Activated naive CD8-positive, alpha-beta T cell treated with anti-CD3 and anti-CD28 coated beads for 36 hours (primary cell): ENCODE data around the gene STXBP6. TPM values are rescaled to one million over a fixed set of nuclear protein-coding genes. Genes with fewer than 3 reads are reported as not detected.
A peak's percentile ranks its signal among the peaks of the same experiment; 100 is the strongest.

ENCODE experiments used
- DNase-seq: peaks from one replicate; pipeline ENCODE4 v3.0.0; 2021
- H3K27ac Mint-ChIP-seq: one replicate; pipeline ENCODE4 v1.8.0; 2022; ENCODE audit warnings: mild to moderate bottlenecking, moderate library complexity, mixed read lengths
- H3K27me3 Mint-ChIP-seq: one replicate; pipeline ENCODE4 v1.8.0; 2022; ENCODE audit warnings: mild to moderate bottlenecking, mixed read lengths
- H3K36me3 Mint-ChIP-seq: one replicate; pipeline ENCODE4 v1.8.0; 2021; ENCODE audit warnings: mild to moderate bottlenecking, mixed read lengths
- H3K4me1 Mint-ChIP-seq: one replicate; pipeline ENCODE4 v1.8.0; 2021; ENCODE audit warnings: mixed read lengths
- H3K4me3 Mint-ChIP-seq: one replicate; pipeline ENCODE4 v1.8.0; 2022; ENCODE audit warnings: mild to moderate bottlenecking, moderate library complexity, mixed read lengths
- H3K9me3 Mint-ChIP-seq: one replicate; pipeline ENCODE4 v1.8.0; 2022; ENCODE audit warnings: mixed read lengths
- total RNA-seq, 2 experiments: library from RNA; stranded (reverse); gene quantifications; one replicate each; pipeline ENCODE4 v1.2.3, GENCODE V29; 2021

The STXBP6 gene
- not detected for total RNA-seq

GRCh38 chr14:25049568-25050268 lies at the start of gene STXBP6:
STXBP6 (minus strand) TSS chr14:25050147; CDS start chr14:24974818, 75,329 bp downstream.
- H3K9me3 Mint-ChIP-seq = no peaks in the 10 kb centered on the region
- DNase-seq = peak; percentile 32

GRCh38 chr14:25097120-25097519 lies 47.2 kb upstream of the STXBP6 start:
- H3K27me3 Mint-ChIP-seq = peaks cover 27% of the 10 kb centered on the region
- H3K4me3 Mint-ChIP-seq = no peak overlapping the region
- H3K27ac Mint-ChIP-seq = no peak overlapping the region
- DNase-seq = no peak
- H3K4me1 Mint-ChIP-seq = no peaks in the 10 kb centered on the region
- H3K36me3 Mint-ChIP-seq = no peaks in the 10 kb centered on the region
- H3K9me3 Mint-ChIP-seq = no peaks in the 10 kb centered on the region

More at GRCh38 chr14:25049568-25050268, at the start of gene STXBP6:
- Mint-ChIP-seq H3K4me3 (peak within 1 kb of the TSS; percentile 33), H3K4me1 (no peaks in the 10 kb centered on the region), H3K27me3 (peaks cover 70% of the 10 kb centered on the region), H3K36me3 (no peaks in the 10 kb centered on the region), H3K27ac (no peak within 1 kb of the TSS)

DNA sequence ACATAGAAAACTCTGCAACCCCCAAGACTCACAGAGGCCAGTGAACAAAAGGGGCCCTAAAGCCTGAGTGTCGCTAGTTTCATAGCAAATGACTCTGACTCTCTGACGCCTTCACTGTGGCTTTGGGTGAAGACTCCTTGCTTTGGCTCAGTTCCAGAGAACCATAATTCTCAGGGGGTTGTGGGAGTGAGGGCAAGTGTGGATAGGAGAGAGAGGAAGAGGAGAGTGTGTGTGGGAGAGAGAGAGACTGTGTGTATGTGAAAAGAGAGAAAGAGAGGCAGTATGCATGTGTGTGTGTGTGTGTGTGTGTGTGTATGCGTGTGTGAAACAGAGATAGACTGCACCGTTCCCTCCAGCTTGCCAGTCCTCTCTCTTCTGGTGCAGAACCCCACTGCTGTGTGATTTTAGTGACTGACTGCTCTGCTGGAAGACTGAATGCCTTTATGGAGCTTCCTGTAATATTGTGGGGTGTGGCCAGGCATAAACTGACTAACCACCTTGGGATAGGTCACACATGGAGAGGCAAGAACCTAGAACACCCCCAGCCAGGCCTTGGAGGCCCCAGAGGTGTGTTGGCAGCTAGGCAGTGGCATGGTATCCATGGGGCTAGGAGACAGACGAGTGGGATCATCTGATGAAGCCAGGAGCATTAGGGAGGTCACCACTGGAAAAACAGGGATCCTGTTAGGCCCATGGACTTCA lies 45.9 kb upstream of the STXBP6 start:
- Mint-ChIP-seq H3K27me3 (peaks cover 28% of the 10 kb centered on the region), H3K36me3 (no peaks in the 10 kb centered on the region), H3K9me3 (no peaks in the 10 kb centered on the region), H3K4me1 (no peaks in the 10 kb centered on the region), H3K27ac (no peak overlapping the region), H3K4me3 (no peak overlapping the region)
- no peak for DNase-seq

GRCh38 chr14:25094171-25094907 lies 44.4 kb upstream of the STXBP6 start:
- Mint-ChIP-seq H3K9me3 (no peaks in the 10 kb centered on the region), H3K27ac (no peak overlapping the region), H3K4me3 (no peak overlapping the region), H3K27me3 (peaks cover 31% of the 10 kb centered on the region), H3K36me3 (no peaks in the 10 kb centered on the region), H3K4me1 (no peaks in the 10 kb centered on the region)
- DNase-seq = no peak

DNA sequence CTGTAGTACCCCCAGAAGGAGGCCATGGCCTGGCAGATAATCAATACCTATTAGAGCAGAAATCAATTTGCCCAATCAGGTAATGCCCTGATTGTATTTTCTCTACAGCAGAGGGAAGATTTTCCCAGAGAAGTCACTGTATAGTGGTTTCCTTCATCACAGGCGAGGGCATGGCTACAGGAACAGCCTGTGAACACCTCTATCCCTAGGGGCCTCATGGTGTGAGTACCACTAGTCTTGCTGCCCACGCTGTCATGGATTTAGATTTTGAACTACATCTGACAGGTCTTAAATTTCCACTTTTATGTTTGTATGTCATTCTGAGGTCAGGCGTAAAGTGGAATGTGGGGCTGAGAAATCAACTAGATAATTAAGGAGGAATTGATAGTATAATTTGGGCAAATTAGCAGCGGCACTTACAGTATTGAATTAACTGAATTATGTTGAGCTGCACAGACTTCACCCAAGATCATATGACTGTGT lies 42.4 kb upstream of the STXBP6 start:
- no peak for DNase-seq
- Mint-ChIP-seq H3K4me1 (no peaks in the 10 kb centered on the region), H3K9me3 (no peaks in the 10 kb centered on the region), H3K27me3 (peaks cover 40% of the 10 kb centered on the region), H3K4me3 (no peak overlapping the region), H3K36me3 (no peaks in the 10 kb centered on the region), H3K27ac (no peak overlapping the region)

- no peaks in the 10 kb centered on the region for H3K9me3 Mint-ChIP-seq
- no peak overlapping the region for H3K4me3 Mint-ChIP-seq
- H3K36me3 Mint-ChIP-seq = no peaks in the 10 kb centered on the region
- no peak for DNase-seq
- H3K4me1 Mint-ChIP-seq = no peaks in the 10 kb centered on the region
- no peak overlapping the region for H3K27ac Mint-ChIP-seq
- H3K27me3 Mint-ChIP-seq = peaks cover 40% of the 10 kb centered on the region
Observed at GRCh38 chr14:25090716-25091454, 40.9 kb upstream of the STXBP6 start.

- no peak for DNase-seq
- Mint-ChIP-seq H3K9me3 (no peaks in the 10 kb centered on the region), H3K27me3 (peaks cover 34% of the 10 kb centered on the region), H3K4me1 (no peaks in the 10 kb centered on the region), H3K27ac (no peak overlapping the region), H3K4me3 (no peak overlapping the region), H3K36me3 (no peaks in the 10 kb centered on the region)
Observed at GRCh38 chr14:25090256-25090655, 40.3 kb upstream of the STXBP6 start.

DNA sequence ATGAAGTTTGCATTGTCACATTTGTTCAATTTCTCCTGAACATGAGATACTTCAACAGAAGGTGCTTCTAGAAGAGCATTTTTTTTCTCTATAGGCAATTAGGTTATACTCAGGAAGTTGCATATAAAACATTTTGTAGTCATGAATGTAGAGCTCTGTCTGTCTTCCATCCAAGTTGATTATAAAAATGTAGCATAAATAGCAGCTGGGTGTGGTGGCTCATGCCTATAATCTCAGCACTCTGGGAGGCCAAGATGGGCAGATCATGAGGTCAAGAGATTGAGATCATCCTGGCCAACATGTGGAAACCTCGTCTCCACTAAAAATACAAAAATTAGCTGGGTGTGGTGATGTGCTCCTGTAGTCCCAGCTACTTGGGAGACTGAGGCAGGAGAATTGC lies 39.5 kb upstream of the STXBP6 start:
- Mint-ChIP-seq H3K4me1 (no peaks in the 10 kb centered on the region), H3K27ac (no peak overlapping the region), H3K36me3 (no peaks in the 10 kb centered on the region), H3K4me3 (no peak overlapping the region), H3K9me3 (no peaks in the 10 kb centered on the region), H3K27me3 (peaks cover 28% of the 10 kb centered on the region)
- no peak for DNase-seq

GRCh38 chr14:25086821-25087396 lies 37.0 kb upstream of the STXBP6 start:
- Mint-ChIP-seq H3K4me1 (no peaks in the 10 kb centered on the region), H3K36me3 (no peaks in the 10 kb centered on the region), H3K27ac (no peak overlapping the region), H3K27me3 (peaks cover 32% of the 10 kb centered on the region), H3K9me3 (no peaks in the 10 kb centered on the region), H3K4me3 (no peak overlapping the region)
- DNase-seq = no peak

DNA sequence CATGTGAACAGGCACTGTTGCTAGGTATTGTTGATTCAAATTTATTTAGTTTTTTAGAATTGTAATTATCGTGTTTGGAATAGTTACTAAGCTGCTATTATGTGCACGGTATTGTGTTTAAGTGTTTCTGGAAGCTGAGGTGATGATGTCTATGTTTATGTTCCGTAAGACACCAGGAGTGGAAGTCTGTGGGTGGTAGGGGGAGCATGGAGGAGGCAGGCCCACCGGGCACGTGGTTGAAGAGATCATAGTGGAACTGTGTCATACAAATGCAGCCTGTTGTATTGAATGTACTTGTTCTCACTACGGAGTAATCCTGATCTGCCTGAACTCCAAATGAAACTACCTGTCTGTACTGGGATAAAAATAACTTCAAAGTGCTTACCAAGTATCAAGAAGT lies 36.1 kb upstream of the STXBP6 start:
- H3K9me3 Mint-ChIP-seq = no peaks in the 10 kb centered on the region
- no peak overlapping the region for H3K4me3 Mint-ChIP-seq
- no peak for DNase-seq
- H3K4me1 Mint-ChIP-seq = no peaks in the 10 kb centered on the region
- no peaks in the 10 kb centered on the region for H3K36me3 Mint-ChIP-seq
- peaks cover 32% of the 10 kb centered on the region for H3K27me3 Mint-ChIP-seq
- no peak overlapping the region for H3K27ac Mint-ChIP-seq

DNA sequence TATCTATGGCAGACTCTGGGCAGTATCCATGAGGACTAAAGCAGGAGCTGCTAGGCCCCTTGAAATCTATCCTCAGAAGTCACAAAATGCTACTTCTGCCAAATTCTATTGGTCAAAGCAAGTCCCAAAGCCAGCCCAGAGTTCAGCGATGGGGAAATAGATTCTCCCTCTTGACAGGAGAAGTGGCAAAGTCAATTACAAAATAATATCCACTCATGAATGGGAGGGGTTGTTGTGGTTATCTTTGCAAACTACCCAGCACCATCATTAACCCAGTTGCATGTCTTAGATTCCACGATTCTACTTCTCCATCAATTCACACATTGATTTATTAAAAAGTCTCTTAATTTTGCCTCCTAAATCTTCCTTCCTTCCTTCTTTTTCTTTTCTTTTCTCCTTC lies 30.7 kb upstream of the STXBP6 start:
- peaks cover 15% of the 10 kb centered on the region for H3K27me3 Mint-ChIP-seq
- H3K4me1 Mint-ChIP-seq = no peaks in the 10 kb centered on the region
- H3K4me3 Mint-ChIP-seq = no peak overlapping the region
- H3K9me3 Mint-ChIP-seq = no peaks in the 10 kb centered on the region
- DNase-seq = no peak
- no peak overlapping the region for H3K27ac Mint-ChIP-seq
- no peaks in the 10 kb centered on the region for H3K36me3 Mint-ChIP-seq

DNA sequence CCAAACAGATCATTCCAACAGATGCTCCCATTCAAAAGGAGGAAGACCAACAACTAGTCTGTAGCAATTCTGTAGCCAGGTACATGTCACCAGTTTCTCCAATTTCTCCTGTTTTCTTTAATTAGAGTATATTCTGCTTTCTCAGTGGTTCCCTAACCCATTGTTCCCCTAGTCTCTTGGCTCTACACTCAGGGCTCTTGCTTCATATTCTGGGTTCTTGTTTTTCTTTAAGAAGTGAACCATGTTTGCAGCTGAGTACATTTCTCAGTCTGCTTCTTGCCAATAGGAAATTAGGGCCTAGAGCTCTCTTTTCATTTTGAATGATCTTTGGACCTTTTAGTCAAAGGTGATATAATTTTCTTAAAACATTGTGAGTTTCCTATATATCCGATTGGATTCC lies 29.4 kb upstream of the STXBP6 start:
- no peaks in the 10 kb centered on the region for H3K9me3 Mint-ChIP-seq
- H3K4me1 Mint-ChIP-seq = no peaks in the 10 kb centered on the region
- no peak overlapping the region for H3K27ac Mint-ChIP-seq
- no peak overlapping the region for H3K4me3 Mint-ChIP-seq
- H3K36me3 Mint-ChIP-seq = no peaks in the 10 kb centered on the region
- no peak for DNase-seq
- H3K27me3 Mint-ChIP-seq = peaks cover 13% of the 10 kb centered on the region

- no peaks in the 10 kb centered on the region for H3K9me3 Mint-ChIP-seq
- no peak for DNase-seq
- no peaks in the 10 kb centered on the region for H3K4me1 Mint-ChIP-seq
- no peaks in the 10 kb centered on the region for H3K36me3 Mint-ChIP-seq
- no peak overlapping the region for H3K27ac Mint-ChIP-seq
- H3K27me3 Mint-ChIP-seq = peaks cover 6% of the 10 kb centered on the region
- H3K4me3 Mint-ChIP-seq = no peak overlapping the region
Observed at GRCh38 chr14:25074099-25074685, 24.2 kb upstream of the STXBP6 start.

- Mint-ChIP-seq H3K4me1 (no peaks in the 10 kb centered on the region), H3K27me3 (peaks cover 9% of the 10 kb centered on the region), H3K4me3 (no peak overlapping the region), H3K36me3 (no peaks in the 10 kb centered on the region), H3K27ac (no peak overlapping the region), H3K9me3 (no peaks in the 10 kb centered on the region)
- DNase-seq = no peak
Observed at GRCh38 chr14:25069879-25070278, 19.9 kb upstream of the STXBP6 start.
